MG63 (cell line): ENCODE data around the gene OR5H2. TPM values are rescaled to one million over a fixed set of nuclear protein-coding genes. Genes with fewer than 3 reads are reported as not detected.
"Not testable (repeated sequence)": the region's sequence is repeated elsewhere in the genome, so short reads cannot be mapped to it uniquely, and the experiment has no call there.

Source experiments
- DNase-seq: peaks from one replicate; pipeline ENCODE4 v3.0.0-alpha.2; 2020
- H3K27me3 ChIP-seq: fragments of 250-450 bp; sonication (Bioruptor Pico); 2 replicates; pipeline ENCODE4 v1.5.1; 2020; ENCODE audit warnings: mild to moderate bottlenecking, moderate library complexity
- H3K36me3 ChIP-seq: fragments of 250-450 bp; sonication (Bioruptor Pico); 2 replicates; pipeline ENCODE4 v1.5.1; 2020; ENCODE audit warnings: mild to moderate bottlenecking, moderate library complexity
- H3K4me3 ChIP-seq: fragments of 250-450 bp; sonication (Bioruptor Pico); 2 replicates; pipeline ENCODE4 v1.5.1; 2020; ENCODE audit warnings: mild to moderate bottlenecking, moderate library complexity
- H3K9me3 ChIP-seq: fragments of 250-450 bp; sonication (Bioruptor Pico); 2 replicates; pipeline ENCODE4 v1.5.1; 2020; ENCODE audit warnings: mild to moderate bottlenecking, moderate library complexity
- total RNA-seq: library from RNA; depleted of rRNA; stranded (reverse); fragments of >200 nt; shearing (Covaris generic); gene quantifications from 2 replicates; pipeline ENCODE4 v1.2.3, GENCODE V29; 2014; ENCODE audit warnings: low replicate concordance; rRNA removed

The OR5H2 gene
- total RNA-seq: not detected in 2 replicates

- Histone ChIP-seq H3K36me3 (no peaks in the 10 kb centered on the region), H3K4me3 (no peak within 1 kb of the TSS), H3K9me3 (no peaks in the 10 kb centered on the region), H3K27me3 (no peaks in the 10 kb centered on the region)
- no peak for DNase-seq
These were observed at the start of gene OR5H2 for GRCh38 chr3:98282205-98282604. TSS of gene OR5H2 (plus strand) at chr3:98282505. CDS start at chr3:98282903, 398 bp downstream.

GRCh38 chr3:98233468-98233867 lies 48.8 kb upstream of the OR5H2 start:
- no peak for DNase-seq
- H3K27me3 ChIP-seq: no peaks in the 10 kb centered on the region
- no peaks in the 10 kb centered on the region for H3K9me3 ChIP-seq
- H3K4me3 ChIP-seq: no peak overlapping the region
- H3K36me3 ChIP-seq: no peaks in the 10 kb centered on the region

GRCh38 chr3:98240131-98240530 lies 42.2 kb upstream of the OR5H2 start:
- DNase-seq: no peak

GRCh38 chr3:98242155-98242554 lies 40.1 kb upstream of the OR5H2 start:
- no peaks in the 10 kb centered on the region for H3K9me3 ChIP-seq
- H3K36me3 ChIP-seq: no peaks in the 10 kb centered on the region
- H3K4me3 ChIP-seq: no peak overlapping the region
- no peaks in the 10 kb centered on the region for H3K27me3 ChIP-seq
- DNase-seq: no peak

More at GRCh38 chr3:98240131-98240530, 42.2 kb upstream of the OR5H2 start:
- no peak overlapping the region for H3K4me3 ChIP-seq
- H3K27me3 ChIP-seq: no peaks in the 10 kb centered on the region
- H3K36me3 ChIP-seq: no peaks in the 10 kb centered on the region
- no peaks in the 10 kb centered on the region for H3K9me3 ChIP-seq

- Histone ChIP-seq H3K27me3 (no peaks in the 10 kb centered on the region), H3K36me3 (no peaks in the 10 kb centered on the region), H3K4me3 (no peak overlapping the region), H3K9me3 (no peaks in the 10 kb centered on the region)
- no peak for DNase-seq
These were observed 38.5 kb upstream of the OR5H2 start for GRCh38 chr3:98243843-98244242.

GRCh38 chr3:98246142-98246541 lies 36.2 kb upstream of the OR5H2 start:
- Histone ChIP-seq H3K4me3 (no peak overlapping the region), H3K27me3 (no peaks in the 10 kb centered on the region), H3K36me3 (no peaks in the 10 kb centered on the region), H3K9me3 (no peaks in the 10 kb centered on the region)
- DNase-seq: peak; percentile 31

GRCh38 chr3:98256026-98256425 lies 26.3 kb upstream of the OR5H2 start:
- not testable (repeated sequence) for H3K9me3 ChIP-seq, H3K27me3 ChIP-seq, H3K36me3 ChIP-seq, DNase-seq, H3K4me3 ChIP-seq

- no peak overlapping the region for H3K4me3 ChIP-seq
- H3K36me3 ChIP-seq: no peaks in the 10 kb centered on the region
- no peaks in the 10 kb centered on the region for H3K9me3 ChIP-seq
- peak; percentile 5 for DNase-seq
- H3K27me3 ChIP-seq: no peaks in the 10 kb centered on the region; the same call in 1 of the 2 replicates
These were observed 22.6 kb upstream of the OR5H2 start for GRCh38 chr3:98259707-98260106.

- no peak for DNase-seq
- no peaks in the 10 kb centered on the region; the same call in 1 of the 2 replicates for H3K27me3 ChIP-seq
- no peaks in the 10 kb centered on the region for H3K36me3 ChIP-seq
- no peaks in the 10 kb centered on the region for H3K9me3 ChIP-seq
- H3K4me3 ChIP-seq: no peak overlapping the region
These were observed 20.3 kb upstream of the OR5H2 start for GRCh38 chr3:98262046-98262445.

- Histone ChIP-seq H3K4me3 (no peak within 1 kb of the TSS), H3K27me3 (no peaks in the 10 kb centered on the region; the same call in 1 of the 2 replicates), H3K36me3 (no peaks in the 10 kb centered on the region), H3K9me3 (no peaks in the 10 kb centered on the region; the same call in 1 of the 2 replicates)
- no peak for DNase-seq
These were observed 18.4 kb upstream of the OR5H2 start, which contains the start of gene OR5H6 for GRCh38 chr3:98263944-98264343. TSS of gene OR5H6 (plus strand) at chr3:98264244. CDS start at chr3:98264333, 89 bp downstream.

- H3K4me3 ChIP-seq: no peak overlapping the region
- DNase-seq: no peak
- no peaks in the 10 kb centered on the region for H3K27me3 ChIP-seq
- H3K9me3 ChIP-seq: no peaks in the 10 kb centered on the region; the same call in 1 of the 2 replicates
- no peaks in the 10 kb centered on the region for H3K36me3 ChIP-seq
These were observed 12.5 kb upstream of the OR5H2 start for GRCh38 chr3:98269846-98270245.

- DNase-seq: no peak
- no peaks in the 10 kb centered on the region for H3K27me3 ChIP-seq
- no peaks in the 10 kb centered on the region for H3K36me3 ChIP-seq
These were observed 10.2 kb upstream of the OR5H2 start for GRCh38 chr3:98272126-98272525.

GRCh38 chr3:98274914-98275313 lies 7.4 kb upstream of the OR5H2 start:
- H3K9me3 ChIP-seq: no peaks in the 10 kb centered on the region
- no peaks in the 10 kb centered on the region for H3K36me3 ChIP-seq
- no peaks in the 10 kb centered on the region for H3K27me3 ChIP-seq
- no peak overlapping the region for H3K4me3 ChIP-seq
- DNase-seq: no peak

More at GRCh38 chr3:98272126-98272525, 10.2 kb upstream of the OR5H2 start:
- no peak overlapping the region for H3K4me3 ChIP-seq
- no peaks in the 10 kb centered on the region; the same call in 1 of the 2 replicates for H3K9me3 ChIP-seq

GRCh38 chr3:98290916-98291315 lies 8.6 kb downstream of the OR5H2 start:
- DNase-seq: no peak
- H3K4me3 ChIP-seq: no peak overlapping the region
- H3K36me3 ChIP-seq: no peaks in the 10 kb centered on the region
- H3K9me3 ChIP-seq: no peaks in the 10 kb centered on the region; the same call in 1 of the 2 replicates
- 0 out of 2 replicates have a peak, but pooled peaks cover 2% of the 10 kb centered on the region for H3K27me3 ChIP-seq

GRCh38 chr3:98291332-98291957 lies 9.1 kb downstream of the OR5H2 start:
- H3K4me3 ChIP-seq: no peak overlapping the region
- no peaks in the 10 kb centered on the region; the same call in 1 of the 2 replicates for H3K9me3 ChIP-seq
- 0 out of 2 replicates have a peak, but pooled peaks cover 2% of the 10 kb centered on the region for H3K27me3 ChIP-seq
- H3K36me3 ChIP-seq: no peaks in the 10 kb centered on the region
- DNase-seq: no peak

GRCh38 chr3:98322101-98322500 lies 39.8 kb downstream of the OR5H2 start:
- no peak for DNase-seq
- Histone ChIP-seq H3K27me3 (peaks cover 14% of the 10 kb centered on the region; the same call in 1 of the 2 replicates), H3K4me3 (no peak overlapping the region), H3K36me3 (no peaks in the 10 kb centered on the region), H3K9me3 (no peaks in the 10 kb centered on the region)

GRCh38 chr3:98322686-98323085 lies 40.4 kb downstream of the OR5H2 start:
- Histone ChIP-seq H3K9me3 (no peaks in the 10 kb centered on the region), H3K27me3 (peaks cover 14% of the 10 kb centered on the region; the same call in 1 of the 2 replicates), H3K4me3 (no peak overlapping the region), H3K36me3 (no peaks in the 10 kb centered on the region)
- DNase-seq: no peak

GRCh38 chr3:98323425-98323824 lies 41.1 kb downstream of the OR5H2 start:
- Histone ChIP-seq H3K9me3 (no peaks in the 10 kb centered on the region), H3K4me3 (no peak overlapping the region), H3K27me3 (peaks cover 14% of the 10 kb centered on the region; the same call in 1 of the 2 replicates), H3K36me3 (no peaks in the 10 kb centered on the region)
- no peak for DNase-seq
